GM12864 (cell line): ENCODE data around the gene RPL38.

Experiments
- DNase-seq: peaks from one replicate; pipeline ENCODE4 v3.0.0-alpha.2; 2011; ENCODE audit warnings: low read depth
- H3K4me3 ChIP-seq: 2 replicates; pipeline ENCODE4 v1.5.1; 2011; ENCODE audit warnings: mild to moderate bottlenecking, low read depth, low read length, control low read depth
- TF ChIP-seq, protein P1 (sequence below): IDR thresholded peaks from 2 replicates; pipeline ENCODE4 v1.5.1; 2011; ENCODE audit warnings: low read depth, mild to moderate bottlenecking, moderate library complexity, low read length, control low read depth, inconsistent platforms; ENCODE audit errors: missing control alignments

Gene RPL38

GRCh38 chr17:74190807-74191406 lies 12.6 kb upstream of the RPL38 start:
- TF ChIP-seq, protein P1, sequence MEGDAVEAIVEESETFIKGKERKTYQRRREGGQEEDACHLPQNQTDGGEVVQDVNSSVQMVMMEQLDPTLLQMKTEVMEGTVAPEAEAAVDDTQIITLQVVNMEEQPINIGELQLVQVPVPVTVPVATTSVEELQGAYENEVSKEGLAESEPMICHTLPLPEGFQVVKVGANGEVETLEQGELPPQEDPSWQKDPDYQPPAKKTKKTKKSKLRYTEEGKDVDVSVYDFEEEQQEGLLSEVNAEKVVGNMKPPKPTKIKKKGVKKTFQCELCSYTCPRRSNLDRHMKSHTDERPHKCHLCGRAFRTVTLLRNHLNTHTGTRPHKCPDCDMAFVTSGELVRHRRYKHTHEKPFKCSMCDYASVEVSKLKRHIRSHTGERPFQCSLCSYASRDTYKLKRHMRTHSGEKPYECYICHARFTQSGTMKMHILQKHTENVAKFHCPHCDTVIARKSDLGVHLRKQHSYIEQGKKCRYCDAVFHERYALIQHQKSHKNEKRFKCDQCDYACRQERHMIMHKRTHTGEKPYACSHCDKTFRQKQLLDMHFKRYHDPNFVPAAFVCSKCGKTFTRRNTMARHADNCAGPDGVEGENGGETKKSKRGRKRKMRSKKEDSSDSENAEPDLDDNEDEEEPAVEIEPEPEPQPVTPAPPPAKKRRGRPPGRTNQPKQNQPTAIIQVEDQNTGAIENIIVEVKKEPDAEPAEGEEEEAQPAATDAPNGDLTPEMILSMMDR = no peak
- no peak for DNase-seq
- H3K4me3 ChIP-seq = no peak overlapping the region

GRCh38 chr17:74192950-74193781 lies 10.3 kb upstream of the RPL38 start:
- DNase-seq = no peak
- no peak overlapping the region for H3K4me3 ChIP-seq

GRCh38 chr17:74194682-74195081 lies 8.8 kb upstream of the RPL38 start:
- DNase-seq = no peak
- no peak overlapping the region for H3K4me3 ChIP-seq
- TF ChIP-seq, protein P1 = no peak

More at GRCh38 chr17:74192950-74193781, 10.3 kb upstream of the RPL38 start:
- TF ChIP-seq, protein P1 = no peak

GRCh38 chr17:74196541-74197317 lies 6.7 kb upstream of the RPL38 start:
- DNase-seq = no peak
- TF ChIP-seq, protein P1 = no peak
- no peak overlapping the region for H3K4me3 ChIP-seq

DNA sequence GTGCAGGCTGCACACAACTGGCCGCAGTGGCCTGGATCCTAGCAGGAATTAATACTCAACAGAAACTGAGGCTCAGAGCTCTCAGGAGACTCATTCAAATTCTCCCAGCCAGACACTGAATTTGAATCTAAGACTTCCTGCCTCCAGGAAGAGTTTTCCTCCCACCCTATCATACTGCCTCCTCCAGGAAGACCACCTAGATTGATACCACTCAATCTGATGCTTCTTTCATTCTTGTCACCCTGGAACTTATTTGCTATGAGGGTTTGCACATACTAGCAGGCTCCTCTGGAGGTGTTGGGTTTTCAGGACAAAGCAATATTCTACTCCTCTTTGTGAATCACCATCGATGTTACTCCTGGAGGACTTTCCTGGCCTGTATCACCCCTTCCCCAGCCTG lies 5.7 kb upstream of the RPL38 start:
- TF ChIP-seq, protein P1 = no peak
- H3K4me3 ChIP-seq = no peak overlapping the region
- DNase-seq = no peak

DNA sequence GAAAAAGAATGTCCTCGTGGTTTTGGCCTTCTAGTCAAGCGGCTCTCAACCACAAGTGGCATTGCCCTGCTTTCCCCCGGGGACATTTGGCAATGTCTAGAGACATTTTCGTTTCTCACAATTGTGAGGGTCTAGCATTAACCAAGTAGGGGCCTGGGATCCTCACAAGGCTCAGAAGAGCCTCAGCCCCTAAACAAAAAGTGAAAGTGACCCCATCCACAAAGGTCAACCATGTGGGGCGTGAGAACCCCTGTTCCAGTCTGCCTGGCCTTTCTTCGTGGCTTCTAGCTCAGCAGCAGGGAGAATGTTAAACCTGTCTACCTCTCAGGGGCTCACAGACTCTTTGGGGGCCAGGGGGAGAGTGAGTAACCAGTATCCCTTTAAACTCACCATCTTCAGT lies 4.8 kb upstream of the RPL38 start:
- TF ChIP-seq, protein P1 = no peak
- H3K4me3 ChIP-seq = no peak overlapping the region
- no peak for DNase-seq
